Activated CD4-positive, alpha-beta memory T cell treated with anti-CD3 and anti-CD28 coated beads, Interleukin-2, amount 10 ng/mL, durations not matched to agents 7 days and 5 days (primary cell): ENCODE data around the gene POPDC3. TPM values are rescaled to one million over a fixed set of nuclear protein-coding genes. Genes with fewer than 3 reads are reported as not detected.

Experiments
- CTCF ChIA-PET: fragments of 350-600 bp; sonication (Branson Sonifier 250); formaldehyde crosslinking; loops from one replicate; lab custom pipeline; 2021; ENCODE audit warnings: antibody characterized with exemption, inconsistent platforms; lab: Charles Lee
- POLR2A ChIA-PET: fragments of 350-600 bp; sonication (Branson Sonifier 250); formaldehyde crosslinking; loops from one replicate; lab custom pipeline; 2021; ENCODE audit warnings: antibody characterized with exemption; lab: Charles Lee
- DNase-seq: peaks from one replicate; pipeline ENCODE4 v3.0.0-alpha.2; 2020
- H3K27ac Mint-ChIP-seq: one replicate; pipeline ENCODE4 v1.8.0; 2021; ENCODE audit warnings: mild to moderate bottlenecking, mixed read lengths
- H3K27me3 Mint-ChIP-seq: one replicate; pipeline ENCODE4 v1.8.0; 2021; ENCODE audit warnings: mixed read lengths
- H3K36me3 Mint-ChIP-seq: one replicate; pipeline ENCODE4 v1.8.0; 2021; ENCODE audit warnings: low read depth, mixed read lengths
- H3K4me1 Mint-ChIP-seq: one replicate; pipeline ENCODE4 v1.8.0; 2021; ENCODE audit warnings: mixed read lengths
- H3K4me3 Mint-ChIP-seq: one replicate; pipeline ENCODE4 v1.8.0; 2021; ENCODE audit warnings: mild to moderate bottlenecking, mixed read lengths
- H3K9me3 Mint-ChIP-seq: one replicate; pipeline ENCODE4 v1.8.0; 2021; ENCODE audit warnings: mixed read lengths
- total RNA-seq, 2 experiments: library from RNA; stranded (reverse); gene quantifications; one replicate each; pipeline ENCODE4 v1.2.3, GENCODE V29; 2021

The POPDC3 gene
- total RNA-seq, 2 experiments from 2014 or later, result not detected

DNA sequence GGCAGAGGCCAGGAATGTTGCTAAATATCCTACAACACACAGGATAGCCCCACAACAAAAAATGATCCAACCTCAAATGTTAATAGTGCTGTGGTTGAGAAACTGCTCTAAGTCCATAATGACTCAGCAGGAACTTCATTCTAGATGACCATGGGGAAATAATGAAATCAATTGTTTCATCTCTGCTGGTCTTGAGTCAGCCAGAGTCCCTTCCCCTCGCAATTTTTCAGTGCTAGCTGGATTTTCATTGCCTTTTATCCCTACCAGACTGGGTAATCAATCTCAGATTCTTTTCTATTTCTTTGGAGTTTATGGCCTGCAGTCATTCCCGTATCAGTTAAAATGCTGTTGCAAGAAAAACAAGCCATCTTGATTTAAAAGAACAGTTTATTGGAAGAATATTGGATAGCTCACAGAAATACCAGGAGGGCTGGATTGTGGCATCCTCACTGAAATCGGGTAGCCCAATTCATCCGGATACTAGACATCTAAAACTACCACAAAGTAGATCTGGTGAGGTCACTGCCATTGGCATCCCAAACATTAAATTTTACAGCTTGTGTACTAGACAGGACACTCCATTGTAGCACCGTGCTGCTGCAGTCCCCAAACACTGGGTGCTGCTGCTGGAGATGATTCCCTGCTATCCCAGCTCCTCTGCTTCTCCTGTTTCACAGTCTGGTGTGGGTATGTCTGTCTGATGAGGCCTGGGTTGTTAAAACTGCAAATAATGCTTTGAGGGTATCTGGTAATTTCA, 30.3 kb upstream of the POPDC3 start:
- POLR2A ChIA-PET, result no interaction called here

DNA sequence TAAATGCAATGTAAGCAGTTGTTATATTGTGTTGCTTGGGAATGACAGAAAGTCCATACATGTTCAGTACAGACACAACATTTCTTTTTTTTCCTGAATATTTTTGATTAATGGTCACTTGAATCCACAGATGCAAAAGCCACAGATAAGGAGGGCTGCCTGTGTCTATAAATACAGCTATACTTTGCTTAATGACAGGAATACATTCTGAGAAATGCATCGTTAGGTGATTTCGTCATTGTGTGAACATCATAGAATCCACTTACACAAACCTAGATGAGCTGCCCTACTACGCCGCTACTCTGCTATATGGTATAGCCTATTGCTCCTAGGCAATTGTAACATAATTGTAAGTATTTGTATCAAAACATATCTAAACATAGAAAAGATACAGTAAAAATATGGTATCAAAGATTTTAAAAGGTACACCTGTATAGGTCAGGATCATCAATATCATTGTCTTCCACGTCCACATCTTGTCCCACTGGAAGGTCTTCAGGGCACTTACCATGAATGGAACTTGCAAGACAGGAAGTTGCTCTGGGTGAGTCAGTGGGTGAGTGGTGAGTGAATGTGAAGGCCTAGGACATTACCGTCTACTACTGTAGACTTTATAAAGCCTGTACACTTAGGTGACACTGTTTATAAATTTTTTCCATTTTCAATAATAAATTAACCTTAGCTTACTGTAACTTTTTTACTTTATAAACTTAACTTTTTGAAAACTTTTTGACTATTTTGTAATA, 27.9 kb upstream of the POPDC3 start:
- no peaks in the 10 kb centered on the region for H3K36me3 Mint-ChIP-seq
- no peaks in the 10 kb centered on the region for H3K9me3 Mint-ChIP-seq
- no peak overlapping the region for H3K27ac Mint-ChIP-seq
- H3K4me3 Mint-ChIP-seq, result no peak overlapping the region
- no peak for DNase-seq
- POLR2A ChIA-PET, result no interaction called here
- CTCF ChIA-PET, result interaction anchor here (0.6 kb wide), 1 partner anchor 84 kb away, joined by 4 read pairs; no protein-coding TSS in a partner anchor
- H3K4me1 Mint-ChIP-seq, result peaks cover 16% of the 10 kb centered on the region
- H3K27me3 Mint-ChIP-seq, result peaks cover 17% of the 10 kb centered on the region

More for the DNA sequence above, 30.3 kb upstream of the POPDC3 start:
- H3K9me3 Mint-ChIP-seq, result no peaks in the 10 kb centered on the region
- H3K27me3 Mint-ChIP-seq, result peaks cover 11% of the 10 kb centered on the region
- DNase-seq, result no peak
- no peaks in the 10 kb centered on the region for H3K36me3 Mint-ChIP-seq
- H3K27ac Mint-ChIP-seq, result no peak overlapping the region
- CTCF ChIA-PET, result no interaction called here
- H3K4me3 Mint-ChIP-seq, result no peak overlapping the region
- H3K4me1 Mint-ChIP-seq, result peaks cover 20% of the 10 kb centered on the region

DNA sequence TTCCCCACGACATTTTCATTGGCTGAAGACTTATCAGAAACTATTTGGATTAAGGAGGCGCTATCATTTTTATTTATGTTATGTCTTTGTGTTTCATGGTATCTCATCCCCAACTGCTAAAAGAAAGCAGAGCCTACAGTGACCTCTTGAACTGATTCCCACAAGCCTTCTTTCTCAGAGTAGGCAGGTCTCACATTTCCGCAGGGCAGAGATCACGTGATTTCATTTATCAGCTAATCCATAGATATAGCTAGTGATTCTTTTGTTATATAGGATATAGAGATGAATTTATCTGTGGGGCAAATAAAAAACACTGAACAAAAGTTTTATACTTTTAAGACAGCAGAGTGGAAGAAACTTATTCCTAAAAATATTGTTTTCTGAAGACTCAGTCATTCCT, 25.0 kb upstream of the POPDC3 start:
- Mint-ChIP-seq H3K27ac (no peak overlapping the region), H3K36me3 (no peaks in the 10 kb centered on the region), H3K4me1 (no peaks in the 10 kb centered on the region), H3K4me3 (no peak overlapping the region), H3K27me3 (peaks cover 30% of the 10 kb centered on the region), H3K9me3 (no peaks in the 10 kb centered on the region)
- no peak for DNase-seq
- ChIA-PET CTCF (no interaction called here), POLR2A (no interaction called here)

GRCh38 chr6:105204331-105204730, 24.5 kb upstream of the POPDC3 start:
- Mint-ChIP-seq H3K9me3 (no peaks in the 10 kb centered on the region), H3K27me3 (peaks cover 30% of the 10 kb centered on the region), H3K27ac (no peak overlapping the region), H3K36me3 (no peaks in the 10 kb centered on the region), H3K4me3 (no peak overlapping the region), H3K4me1 (no peaks in the 10 kb centered on the region)
- DNase-seq, result no peak
- CTCF ChIA-PET, result no interaction called here
- POLR2A ChIA-PET, result no interaction called here

DNA sequence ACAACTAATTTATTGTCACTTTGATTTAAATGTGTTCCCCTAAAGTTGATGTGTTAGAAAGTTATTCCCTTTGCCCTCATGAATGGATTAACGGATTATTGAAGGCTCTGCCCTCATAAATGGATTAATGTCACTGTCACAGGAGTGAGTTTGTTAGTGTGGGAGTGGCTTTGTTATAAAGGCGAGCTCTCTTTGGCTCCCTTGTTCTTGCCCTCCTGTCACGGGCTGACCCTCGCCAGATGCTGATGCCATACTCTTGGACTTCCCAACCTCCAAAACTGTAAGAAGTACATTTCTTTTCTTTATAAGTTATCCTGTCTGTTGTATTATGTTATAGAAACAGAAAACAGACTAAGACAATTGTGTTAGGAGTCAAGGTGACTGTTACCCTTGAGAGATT, 22.7 kb upstream of the POPDC3 start:
- Mint-ChIP-seq H3K27ac (no peak overlapping the region), H3K36me3 (no peaks in the 10 kb centered on the region), H3K27me3 (peaks cover 30% of the 10 kb centered on the region), H3K9me3 (no peaks in the 10 kb centered on the region), H3K4me1 (no peaks in the 10 kb centered on the region), H3K4me3 (no peak overlapping the region)
- DNase-seq, result no peak
- POLR2A ChIA-PET, result no interaction called here
- CTCF ChIA-PET, result no interaction called here

- ChIA-PET POLR2A (no interaction called here), CTCF (no interaction called here)
- no peak for DNase-seq
- H3K4me1 Mint-ChIP-seq, result no peaks in the 10 kb centered on the region
- no peak overlapping the region for H3K4me3 Mint-ChIP-seq
- H3K27me3 Mint-ChIP-seq, result peaks cover 32% of the 10 kb centered on the region
- H3K9me3 Mint-ChIP-seq, result peaks cover 2% of the 10 kb centered on the region
- H3K27ac Mint-ChIP-seq, result no peak overlapping the region
- H3K36me3 Mint-ChIP-seq, result peaks cover 2% of the 10 kb centered on the region
Measured at GRCh38 chr6:105200133-105200730, 20.4 kb upstream of the POPDC3 start.

GRCh38 chr6:105199711-105200110, 19.9 kb upstream of the POPDC3 start:
- DNase-seq, result no peak
- ChIA-PET CTCF (no interaction called here), POLR2A (no interaction called here)
- Mint-ChIP-seq H3K36me3 (peaks cover 2% of the 10 kb centered on the region), H3K27me3 (peaks cover 37% of the 10 kb centered on the region), H3K9me3 (peaks cover 2% of the 10 kb centered on the region), H3K4me1 (no peaks in the 10 kb centered on the region), H3K27ac (no peak overlapping the region), H3K4me3 (no peak overlapping the region)

GRCh38 chr6:105196076-105196475, 16.3 kb upstream of the POPDC3 start:
- peaks cover 2% of the 10 kb centered on the region for H3K36me3 Mint-ChIP-seq
- H3K27ac Mint-ChIP-seq, result no peak overlapping the region
- H3K4me1 Mint-ChIP-seq, result no peaks in the 10 kb centered on the region
- no peak for DNase-seq
- peaks cover 23% of the 10 kb centered on the region for H3K27me3 Mint-ChIP-seq
- no peak overlapping the region for H3K4me3 Mint-ChIP-seq
- ChIA-PET POLR2A (no interaction called here), CTCF (no interaction called here)
- H3K9me3 Mint-ChIP-seq, result peaks cover 2% of the 10 kb centered on the region

GRCh38 chr6:105194591-105194990, 14.8 kb upstream of the POPDC3 start:
- CTCF ChIA-PET, result no interaction called here
- Mint-ChIP-seq H3K36me3 (peaks cover 2% of the 10 kb centered on the region), H3K27ac (no peak overlapping the region), H3K27me3 (peaks cover 23% of the 10 kb centered on the region), H3K4me1 (no peaks in the 10 kb centered on the region), H3K9me3 (peaks cover 2% of the 10 kb centered on the region), H3K4me3 (no peak overlapping the region)
- POLR2A ChIA-PET, result no interaction called here
- no peak for DNase-seq

DNA sequence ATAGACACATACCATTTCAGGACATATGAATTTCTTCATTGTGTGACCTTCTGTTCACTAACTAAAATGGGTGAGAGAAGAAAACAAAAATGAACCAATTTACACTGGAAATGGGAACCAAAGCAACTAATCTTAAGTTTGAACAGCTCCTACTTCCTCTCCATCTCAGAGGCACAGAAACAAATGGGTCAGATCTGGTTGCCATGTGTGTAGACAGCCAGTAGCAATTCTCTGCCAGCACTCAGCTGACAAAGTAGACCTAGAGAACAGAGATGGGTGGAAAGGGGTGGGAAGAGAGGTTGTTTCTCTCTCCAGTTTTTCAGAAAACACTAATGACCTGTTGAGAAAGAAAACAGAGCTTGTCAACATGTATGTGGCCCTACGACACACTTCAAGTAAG, 14.3 kb upstream of the POPDC3 start:
- DNase-seq, result no peak
- POLR2A ChIA-PET, result no interaction called here

GRCh38 chr6:105193647-105194046, 13.8 kb upstream of the POPDC3 start:
- no peaks in the 10 kb centered on the region for H3K4me1 Mint-ChIP-seq
- CTCF ChIA-PET, result no interaction called here

More for the DNA sequence above, 14.3 kb upstream of the POPDC3 start:
- CTCF ChIA-PET, result no interaction called here
- Mint-ChIP-seq H3K4me3 (no peak overlapping the region), H3K27ac (no peak overlapping the region), H3K9me3 (peaks cover 2% of the 10 kb centered on the region), H3K36me3 (peaks cover 2% of the 10 kb centered on the region), H3K27me3 (peaks cover 23% of the 10 kb centered on the region), H3K4me1 (no peaks in the 10 kb centered on the region)

DNA sequence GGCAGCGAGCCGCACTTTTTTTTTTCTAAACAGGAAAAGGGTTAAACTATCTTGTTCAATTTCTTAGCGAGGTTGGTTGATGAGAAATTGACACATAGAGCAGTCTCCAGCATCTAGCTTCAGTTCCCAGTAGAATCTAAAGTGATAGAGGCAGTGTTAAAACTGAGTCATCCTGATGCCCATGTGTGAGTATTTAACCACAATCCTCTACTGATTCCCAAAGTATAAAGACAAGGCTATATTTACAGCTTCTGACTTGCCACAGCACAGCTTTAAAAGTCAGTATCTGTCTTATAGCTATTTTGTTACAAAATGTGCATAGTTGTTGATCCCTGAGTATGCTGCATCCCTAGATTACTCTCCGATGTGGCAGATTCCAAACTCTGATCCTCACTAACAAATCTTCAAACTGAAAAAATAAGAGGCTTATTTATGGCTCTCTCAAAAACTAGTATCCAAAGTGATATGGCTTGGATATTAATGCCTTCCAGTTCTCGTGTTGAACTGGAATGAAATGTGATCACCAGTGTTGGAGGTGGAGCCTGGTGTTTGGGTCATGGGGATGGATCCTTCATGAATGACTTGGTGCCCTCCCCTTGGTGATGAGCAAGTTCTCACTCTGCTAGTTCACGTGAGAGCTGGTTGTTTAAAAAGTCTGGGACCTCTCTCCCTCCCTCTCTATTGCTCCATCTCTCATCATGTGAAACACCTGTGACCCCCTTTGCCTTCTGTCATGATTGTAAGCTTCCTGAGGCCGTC, 13.1 kb upstream of the POPDC3 start:
- Mint-ChIP-seq H3K27ac (no peak overlapping the region), H3K4me1 (no peaks in the 10 kb centered on the region), H3K36me3 (peaks cover 2% of the 10 kb centered on the region), H3K9me3 (peaks cover 2% of the 10 kb centered on the region), H3K27me3 (peaks cover 23% of the 10 kb centered on the region), H3K4me3 (no peak overlapping the region)
- ChIA-PET POLR2A (no interaction called here), CTCF (no interaction called here)
- no peak for DNase-seq

More at GRCh38 chr6:105193647-105194046, 13.8 kb upstream of the POPDC3 start:
- H3K36me3 Mint-ChIP-seq, result peaks cover 2% of the 10 kb centered on the region
- no peak for DNase-seq
- H3K27ac Mint-ChIP-seq, result no peak overlapping the region
- peaks cover 22% of the 10 kb centered on the region for H3K27me3 Mint-ChIP-seq
- H3K4me3 Mint-ChIP-seq, result no peak overlapping the region
- H3K9me3 Mint-ChIP-seq, result peaks cover 2% of the 10 kb centered on the region
- POLR2A ChIA-PET, result no interaction called here

GRCh38 chr6:105191351-105191750, 11.5 kb upstream of the POPDC3 start:
- no peak overlapping the region for H3K27ac Mint-ChIP-seq
- ChIA-PET CTCF (no interaction called here), POLR2A (no interaction called here)
- H3K36me3 Mint-ChIP-seq, result peaks cover 2% of the 10 kb centered on the region
- DNase-seq, result no peak
- no peak overlapping the region for H3K4me3 Mint-ChIP-seq
- H3K9me3 Mint-ChIP-seq, result peaks cover 2% of the 10 kb centered on the region
- H3K4me1 Mint-ChIP-seq, result no peaks in the 10 kb centered on the region
- H3K27me3 Mint-ChIP-seq, result peaks cover 29% of the 10 kb centered on the region
